ENCODE data around the gene C2orf69.

DNA sequence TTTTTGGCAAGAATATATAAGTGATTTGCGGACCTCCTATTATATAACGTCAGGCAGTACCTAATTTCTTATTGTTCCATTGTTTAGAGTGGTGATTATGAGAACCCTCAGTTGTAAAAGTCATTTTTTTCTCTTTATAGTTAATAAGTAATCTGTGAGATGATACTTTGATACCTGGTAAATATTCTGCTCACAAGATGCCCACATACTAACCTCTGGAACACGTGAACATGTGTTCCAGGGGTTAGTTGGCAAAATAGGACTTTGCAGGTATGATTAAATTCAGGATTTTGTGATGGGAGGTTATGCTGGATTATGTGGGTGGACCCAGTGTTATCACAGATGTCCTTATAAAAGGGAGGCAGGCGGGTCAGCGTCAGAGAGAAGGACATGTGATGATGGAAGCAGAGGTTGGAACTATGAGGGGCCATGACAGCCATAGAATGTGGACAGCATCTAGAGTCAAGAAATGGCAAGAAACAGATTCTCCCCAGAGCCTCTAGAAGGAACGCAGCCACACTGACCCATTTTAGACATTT lies 61.1 kb downstream of the C2orf69 start:
- TF ChIP-seq CTCF (IDR thresholded peaks at IDR 0.05) (no peak), POLR2A (IDR thresholded peaks at IDR 0.05) (no peak)

Measured in testis (tissue), 2 donors.